HepG2 (cell line): ENCODE data around the gene MNX1. TPM values are rescaled to one million over a fixed set of nuclear protein-coding genes. Genes with fewer than 3 reads are reported as not detected.
A peak's percentile ranks its signal among the peaks of the same experiment; 100 is the strongest.

Source experiments
- HCFC1 ChIP-seq: fragments of 150-350 bp; IDR thresholded peaks from 2 replicates; pipeline ENCODE4 v1.6.1; 2014; ENCODE audit warnings: low read depth, low read length
- HMG20B ChIP-seq: conservative IDR thresholded peaks from 2 replicates; pipeline ENCODE4 v1.6.1; 2016; ENCODE audit warnings: missing genetic modification reagents, missing compliant biosample characterization
- HNF1A ChIP-seq, 2 experiments: sonication (generic) in 1 of 2; formaldehyde crosslinking in 1 of 2; IDR thresholded peaks; 2 replicates each; pipeline versions ENCODE4 v1.4.0 to v1.6.1; 2016 to 2020; ENCODE audit warnings: borderline replicate concordance in 1 of 2, low read depth in 1 of 2, mild to moderate bottlenecking in 1 of 2, missing genetic modification reagents in 1 of 2
- HNRNPL ChIP-seq: fragments of 200-400 bp; formaldehyde crosslinking; IDR thresholded peaks from 2 replicates; pipeline ENCODE4 v1.6.1; 2017; ENCODE audit warnings: mild to moderate bottlenecking, low read depth, low read length
- PPARG ChIP-seq: conservative IDR thresholded peaks from 2 replicates; pipeline ENCODE4 v1.6.1; 2016; ENCODE audit warnings: missing biosample characterization, missing genetic modification reagents
- REST ChIP-seq, 2 experiments: IDR thresholded peaks; 2 replicates each; pipeline ENCODE4 v1.6.1; 2011 to 2012; ENCODE audit warnings: low read length in 2 of 2, borderline replicate concordance in 1 of 2, low read depth in 1 of 2, mild to moderate bottlenecking in 1 of 2, moderate library complexity in 1 of 2
- THAP9 ChIP-seq: sonication (generic); formaldehyde crosslinking; IDR thresholded peaks from 2 replicates; pipeline ENCODE4; 2020; ENCODE audit warnings: missing genetic modification reagents, mild to moderate bottlenecking, borderline replicate concordance
- ZKSCAN8 ChIP-seq: IDR thresholded peaks from 2 replicates; pipeline ENCODE4 v1.6.1; 2016; ENCODE audit warnings: borderline replicate concordance, missing genetic modification reagents, missing compliant biosample characterization
- ZNF546 ChIP-seq: sonication (generic); formaldehyde crosslinking; conservative IDR thresholded peaks from 2 replicates; pipeline ENCODE4 v1.8.1; 2023; ENCODE audit warnings: mild to moderate bottlenecking, missing genetic modification reagents
- ZNF569 ChIP-seq: sonication (generic); formaldehyde crosslinking; IDR thresholded peaks from 2 replicates; pipeline ENCODE4 v1.5.0; 2020; ENCODE audit warnings: mild to moderate bottlenecking, missing genetic modification reagents, moderate library complexity, borderline replicate concordance
- ZNF703 ChIP-seq: sonication (generic); formaldehyde crosslinking; IDR thresholded peaks from 2 replicates; pipeline ENCODE4 v1.5.1; 2020; ENCODE audit warnings: missing genetic modification reagents, mild to moderate bottlenecking, moderate library complexity, borderline replicate concordance
- ZNF740 ChIP-seq: sonication (generic); formaldehyde crosslinking; IDR thresholded peaks from 2 replicates; pipeline ENCODE4 v1.4.0; 2020; ENCODE audit warnings: missing genetic modification reagents
- polyA plus RNA-seq, 8 experiments: library from polyadenylated mRNA; depleted of rRNA in 3 of 8; stranded (reverse) in 7 of 8; unstranded in 1 of 8; fragments of >200 nt; fragmentation: Illumina TruSeq in 4 of 8; extraction: Trizol in 4 of 8; gene quantifications; 2 replicates each; pipeline versions ENCODE4 v1.2.1 to v1.2.3, GENCODE V29; 2011 to 2016; ENCODE audit warnings: low read depth in 4 of 8, missing spikeins in 1 of 8, mixed read lengths in 1 of 8; ENCODE audit not compliant: insufficient read depth in 1 of 8
- total RNA-seq, 5 experiments: library from RNA; depleted of rRNA; stranded (reverse); fragments of >200 nt; fragmentation: Illumina TruSeq; extraction: Trizol; gene quantifications; 2 replicates each; pipeline ENCODE4 v1.2.3, GENCODE V29; 2016; ENCODE audit warnings: low read depth in 1 of 5

The MNX1 gene
- total and polyA plus RNA-seq, 2 of the 13 experiments (the other 11 are each of a cell fraction or from before 2014, with no cell fraction given): 0.94 to 6.1 TPM

- TF ChIP-seq HNF1A (IDR thresholded peaks at IDR 0.05; ENCODE audit: low read depth) (peak; percentile 27; the same call in 1 of the 2 replicates), HNF1A (CRISPR knock-in tag; IDR thresholded peaks at IDR 0.05; ENCODE audit: borderline replicate concordance) (no peak; the same call in 1 of the 2 replicates), HMG20B (peak; percentile 63), ZNF546 (CRISPR knock-in tag) (0 out of 2 replicates have a peak, but pooled peaks have one; percentile 52), THAP9 (peak; percentile 44; the same call in 1 of the 2 replicates), ZKSCAN8 (CRISPR knock-in tag) (0 out of 2 replicates have a peak, but pooled peaks have one; percentile 17), ZNF569 (no peak), REST (IDR thresholded peaks at IDR 0.05; ENCODE audit: borderline replicate concordance in 1 of 2, low read depth in 1 of 2, low read length in 2 of 2) (no peak; a peak in 1 of 4 replicates), HNRNPL (no peak), PPARG (CRISPR knock-in tag) (no peak; the same call in 1 of the 2 replicates), ZNF740 (CRISPR knock-in tag) (0 out of 2 replicates have a peak, but pooled peaks have one; percentile 64), ZNF703 (CRISPR knock-in tag) (peak; percentile 84; the same call in 1 of the 2 replicates), HCFC1 (no peak)
These were observed 21.9 kb downstream of the MNX1 start (continued) for GRCh38 chr7:156988343-156989185.
